Measurements from ENCODE around the gene PANK4. TPM values are rescaled to one million over a fixed set of nuclear protein-coding genes. Genes with fewer than 3 reads are reported as not detected.
A peak's percentile ranks its signal among the peaks of the same experiment; 100 is the strongest.
"Not testable (repeated sequence)": the region's sequence is repeated elsewhere in the genome, so short reads cannot be mapped to it uniquely, and the experiment has no call there.

The PANK4 gene
- total RNA-seq, 1 experiment from 2014 or later: 18.0 TPM

DNA sequence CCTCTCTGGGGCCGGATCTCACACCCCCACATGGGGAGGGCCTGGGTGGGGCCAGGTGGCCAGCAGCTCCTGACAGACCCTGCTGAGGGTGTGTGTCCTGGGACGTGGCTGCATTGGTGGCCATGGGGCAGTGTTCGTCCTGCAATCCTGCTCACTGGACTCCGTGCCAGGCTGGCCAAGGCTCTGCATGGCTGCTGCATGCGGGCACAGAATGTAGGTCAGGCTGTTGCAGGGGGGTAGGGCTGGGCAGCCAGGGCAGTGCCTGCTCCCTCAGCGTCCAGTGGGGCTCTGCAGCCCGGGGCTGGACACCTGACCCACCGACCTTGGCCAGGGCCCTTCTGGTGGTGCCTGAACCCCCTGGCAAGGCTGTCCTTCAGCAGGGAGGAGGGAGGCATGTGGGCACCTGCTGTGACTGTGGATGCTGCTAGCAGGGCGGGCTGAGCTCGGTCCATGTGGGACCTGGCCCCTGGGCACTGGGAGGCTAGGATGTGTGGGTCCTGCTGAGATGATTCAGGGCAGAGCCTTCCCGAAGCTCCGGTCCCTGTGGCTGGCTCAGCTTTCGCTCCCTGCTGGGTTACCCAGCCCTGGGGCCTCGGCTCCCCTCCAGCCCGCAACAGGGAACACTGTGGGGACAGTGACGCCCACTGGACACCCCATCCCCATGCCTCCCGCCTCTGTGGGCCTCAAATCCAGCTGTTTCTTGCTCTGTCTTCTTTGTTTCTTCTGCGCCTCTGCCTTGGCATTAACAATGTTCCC, 65.2 kb downstream of the PANK4 start:
- no peak for DNase-seq (ENCODE audit: low read depth)

- DNase-seq (ENCODE audit: low read depth): no peak
Observed at GRCh38 chr1:2460203-2460602, 66.2 kb downstream of the PANK4 start.

GRCh38 chr1:2459757-2460156, 66.6 kb downstream of the PANK4 start:
- peak; percentile 47 for DNase-seq (ENCODE audit: low read depth)

DNA sequence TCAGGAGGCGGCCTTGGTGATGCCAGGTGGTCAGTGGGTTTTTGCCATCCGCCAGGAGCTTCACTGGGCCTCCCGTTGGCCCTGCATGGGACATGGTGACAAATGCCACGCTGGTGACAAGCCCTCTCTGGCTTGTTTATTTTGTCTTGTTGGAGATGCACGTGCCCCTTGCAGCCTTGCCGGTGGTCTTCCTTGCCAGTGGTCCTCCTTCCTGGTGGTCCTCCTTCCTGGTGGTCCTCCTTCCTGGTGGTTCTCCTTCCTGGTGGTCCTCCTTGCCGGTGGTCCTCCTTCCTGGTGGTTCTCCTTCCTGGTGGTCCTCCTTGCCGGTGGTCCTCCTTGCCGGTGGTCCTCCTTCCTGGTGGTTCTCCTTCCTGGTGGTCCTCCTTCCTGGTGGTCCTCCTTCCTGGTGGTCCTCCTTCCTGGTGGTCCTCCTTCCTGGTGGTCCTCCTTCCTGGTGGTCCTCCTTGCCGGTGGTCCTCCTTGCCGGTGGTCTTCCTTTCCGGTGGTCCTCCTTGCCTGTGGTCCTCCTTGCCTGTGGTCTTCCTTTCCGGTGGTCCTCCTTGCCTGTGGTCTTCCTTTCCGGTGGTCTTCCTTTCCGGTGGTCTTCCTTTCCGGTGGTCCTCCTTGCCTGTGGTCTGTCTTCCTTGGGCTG, 67.2 kb downstream of the PANK4 start:
- DNase-seq (ENCODE audit: low read depth): not testable (repeated sequence)

DNA sequence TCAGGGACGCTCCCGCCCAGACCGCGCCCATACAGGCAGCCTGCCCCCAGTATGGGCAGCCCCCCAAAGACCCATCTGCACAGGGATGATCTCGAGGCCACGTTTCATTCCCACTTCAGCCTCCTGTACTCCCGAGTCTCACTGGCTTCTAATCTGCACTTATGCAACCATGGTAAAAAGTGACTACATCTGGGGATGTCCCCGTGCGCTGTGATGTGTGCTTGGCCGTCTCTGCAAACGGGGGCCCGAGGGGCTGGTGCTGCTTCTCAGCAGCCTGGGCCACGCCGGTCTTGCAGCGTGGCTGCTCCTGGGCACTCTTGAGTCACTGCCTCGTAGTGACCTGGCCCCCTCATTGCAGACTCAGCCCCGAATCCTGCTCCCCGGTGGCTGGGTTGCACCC, 67.7 kb downstream of the PANK4 start:
- no peak for DNase-seq (ENCODE audit: low read depth)

Other genes with a start within 250 kb of the PANK4 start
- gene MORN1, start 135.0 kb downstream of the PANK4 start, total RNA-seq (2014; rRNA removed; shearing (Covaris generic)): 6.7 and 11.0 TPM in 2 replicates
- 135 and 233 TPM in 2 replicates for gene RER1, start 134.8 kb downstream of the PANK4 start, total RNA-seq (2014; rRNA removed; shearing (Covaris generic))
- gene PEX10, start 114.0 kb downstream of the PANK4 start, total RNA-seq (2014; rRNA removed; shearing (Covaris generic)): 18.8 and 31.2 TPM in 2 replicates
- gene PLCH2, start 50.3 kb downstream of the PANK4 start, total RNA-seq (2014; rRNA removed; shearing (Covaris generic)): not detected in 2 replicates
- gene HES5, start 3.7 kb upstream of the PANK4 start, total RNA-seq (2014; rRNA removed; shearing (Covaris generic)): 1.6 TPM in 1 of 2 replicates, not detected in the other
- 4.6 and 13.9 TPM in 2 replicates for gene TNFRSF14, start 29.8 kb upstream of the PANK4 start, total RNA-seq (2014; rRNA removed; shearing (Covaris generic))
- 12.9 and 17.2 TPM in 2 replicates for gene PRXL2B, start 60.2 kb upstream of the PANK4 start, total RNA-seq (2014; rRNA removed; shearing (Covaris generic))
- gene MMEL1, start 106.4 kb upstream of the PANK4 start, total RNA-seq (2014; rRNA removed; shearing (Covaris generic)): not detected in 2 replicates